ENCODE results near the gene CMSS1.

The CMSS1 gene

GRCh38 chr3:100102757-100103156 is 285.1 kb downstream of the CMSS1 start:
- Histone ChIP-seq H3K79me2 (ENCODE audit: insufficient read depth, low read length) (no peaks in the 10 kb centered on the region), H3K9ac (ENCODE audit: low read depth, low read length, poor library complexity, severe bottlenecking) (no peak overlapping the region), H3K4me3 (ENCODE audit: low read length, poor library complexity, severe bottlenecking) (no peak overlapping the region), H3K36me3 (ENCODE audit: insufficient read depth, low read length) (no peaks in the 10 kb centered on the region), H3K9me3 (ENCODE audit: insufficient read depth, low read depth, low read length) (no peaks in the 10 kb centered on the region), H3K4me1 (ENCODE audit: insufficient read depth, low read length, poor library complexity, severe bottlenecking) (peaks cover 23% of the 10 kb centered on the region), H3K4me2 (ENCODE audit: low read depth, low read length, poor library complexity, severe bottlenecking) (no peak overlapping the region), H3K27me3 (ENCODE audit: insufficient read depth, low read length, poor library complexity, severe bottlenecking) (no peaks in the 10 kb centered on the region), H4K20me1 (ENCODE audit: insufficient read depth, low read length, poor library complexity, severe bottlenecking) (no peaks in the 10 kb centered on the region), H3K9me2 (replicated peaks; ENCODE audit: low read depth, low read length) (no peaks in the 10 kb centered on the region), H2AFZ (ENCODE audit: low read length) (no peak overlapping the region), H3F3A (ENCODE audit: low read depth) (no peaks in the 10 kb centered on the region)
- TF ChIP-seq CTCF (conservative IDR thresholded peaks at IDR 0.05; ENCODE audit: low read length) (no peak), EZH2phosphoT487 (IDR thresholded peaks at IDR 0.05; ENCODE audit: borderline replicate concordance) (no peak)

- no peaks in the 10 kb centered on the region for H3K9me3 ChIP-seq (ENCODE audit: insufficient read depth, low read depth, low read length)
- H3F3A ChIP-seq (ENCODE audit: low read depth): no peaks in the 10 kb centered on the region
- TF ChIP-seq CTCF (conservative IDR thresholded peaks at IDR 0.05; ENCODE audit: low read length) (no peak), EZH2phosphoT487 (IDR thresholded peaks at IDR 0.05; ENCODE audit: borderline replicate concordance) (no peak)
- H3K36me3 ChIP-seq (ENCODE audit: insufficient read depth, low read length): no peaks in the 10 kb centered on the region
- no peaks in the 10 kb centered on the region for H4K20me1 ChIP-seq (ENCODE audit: insufficient read depth, low read length, poor library complexity, severe bottlenecking)
- no peaks in the 10 kb centered on the region for H3K27me3 ChIP-seq (ENCODE audit: insufficient read depth, low read length, poor library complexity, severe bottlenecking)
- no peaks in the 10 kb centered on the region for H3K9me2 ChIP-seq (replicated peaks; ENCODE audit: low read depth, low read length)
- no peak overlapping the region for H3K4me3 ChIP-seq (ENCODE audit: low read length, poor library complexity, severe bottlenecking)
- no peak overlapping the region for H2AFZ ChIP-seq (ENCODE audit: low read length)
- H3K79me2 ChIP-seq (ENCODE audit: insufficient read depth, low read length): no peaks in the 10 kb centered on the region
- no peak overlapping the region for H3K9ac ChIP-seq (ENCODE audit: low read depth, low read length, poor library complexity, severe bottlenecking)
- peaks cover 23% of the 10 kb centered on the region for H3K4me1 ChIP-seq (ENCODE audit: insufficient read depth, low read length, poor library complexity, severe bottlenecking)
- no peak overlapping the region for H3K4me2 ChIP-seq (ENCODE audit: low read depth, low read length, poor library complexity, severe bottlenecking)
These were observed 286.1 kb downstream of the CMSS1 start for GRCh38 chr3:100103558-100104441.

GRCh38 chr3:100104442-100104798 is 286.8 kb downstream of the CMSS1 start:
- no peak overlapping the region for H3K9ac ChIP-seq (ENCODE audit: low read depth, low read length, poor library complexity, severe bottlenecking)
- H3K4me2 ChIP-seq (ENCODE audit: low read depth, low read length, poor library complexity, severe bottlenecking): no peak overlapping the region
- H3K4me3 ChIP-seq (ENCODE audit: low read length, poor library complexity, severe bottlenecking): no peak overlapping the region

More at GRCh38 chr3:100104442-100104798, 286.8 kb downstream of the CMSS1 start:
- Histone ChIP-seq H3K4me1 (ENCODE audit: insufficient read depth, low read length, poor library complexity, severe bottlenecking) (peaks cover 23% of the 10 kb centered on the region), H3K27me3 (ENCODE audit: insufficient read depth, low read length, poor library complexity, severe bottlenecking) (no peaks in the 10 kb centered on the region), H2AFZ (ENCODE audit: low read length) (no peak overlapping the region), H3K79me2 (ENCODE audit: insufficient read depth, low read length) (no peaks in the 10 kb centered on the region), H3K9me3 (ENCODE audit: insufficient read depth, low read depth, low read length) (no peaks in the 10 kb centered on the region), H3F3A (ENCODE audit: low read depth) (no peaks in the 10 kb centered on the region), H4K20me1 (ENCODE audit: insufficient read depth, low read length, poor library complexity, severe bottlenecking) (no peaks in the 10 kb centered on the region), H3K36me3 (ENCODE audit: insufficient read depth, low read length) (no peaks in the 10 kb centered on the region), H3K9me2 (replicated peaks; ENCODE audit: low read depth, low read length) (no peaks in the 10 kb centered on the region)
- no peak for TF ChIP-seq CTCF (conservative IDR thresholded peaks at IDR 0.05; ENCODE audit: low read length)
- TF ChIP-seq EZH2phosphoT487 (IDR thresholded peaks at IDR 0.05; ENCODE audit: borderline replicate concordance): no peak

Measured in Loucy (cell line).